ENCODE results near the gene C2CD4C. TPM values are rescaled to one million over a fixed set of nuclear protein-coding genes. Genes with fewer than 3 reads are reported as not detected.
A peak's percentile ranks its signal among the peaks of the same experiment; 100 is the strongest.
"Not testable (repeated sequence)": the region's sequence is repeated elsewhere in the genome, so short reads cannot be mapped to it uniquely, and the experiment has no call there.

The C2CD4C gene
- polyA plus RNA-seq, 1 donor (not counting 4 experiments of a cell fraction or from before 2014, with no cell fraction given), result 1.6 TPM

GRCh38 chr19:387777-388176, 21.2 kb downstream of the C2CD4C start:
- dilution Hi-C loops (cut with MboI; ENCODE audit: extremely low pct_ligation_motif_present, low sequenced_read_pairs), result no loop called here
- no peak overlapping the region for H3K4me3 ChIP-seq (ENCODE audit: control insufficient read depth in 2 of 3, extremely low read depth in 1 of 3, insufficient read depth in 2 of 3, low read depth in 1 of 3, low read length in 3 of 3)
- FAIRE-seq (no peak), DNase-seq (ENCODE audit: low read depth, low spot score) (no peak)
- H3K27ac ChIP-seq (ENCODE audit: control insufficient read depth, insufficient read depth, low read length), result peak overlapping the region; percentile 60
- H3K79me2 ChIP-seq (ENCODE audit: control insufficient read depth, insufficient read depth, low read length), result no peaks in the 10 kb centered on the region
- H3K9ac ChIP-seq (ENCODE audit: control insufficient read depth, extremely low read depth, insufficient read depth, low read length), result no peak overlapping the region
- H3K4me1 ChIP-seq (ENCODE audit: control insufficient read depth, extremely low read depth, insufficient read depth, low read length), result peaks cover 11% of the 10 kb centered on the region
- H4K20me1 ChIP-seq (ENCODE audit: control insufficient read depth, extremely low read depth, insufficient read depth, low read length), result no peaks in the 10 kb centered on the region
- no peaks in the 10 kb centered on the region for H3K9me1 ChIP-seq (ENCODE audit: control insufficient read depth, extremely low read depth, insufficient read depth, low read length)
- TF ChIP-seq EZH2 (IDR thresholded peaks at IDR 0.05; ENCODE audit: low read length), result no peak
- no peak for TF ChIP-seq CTCF (optimal IDR thresholded peaks at IDR 0.05 in 1 of 3, IDR thresholded peaks at IDR 0.05 in 1 of 3, conservative IDR thresholded peaks at IDR 0.05 in 1 of 3; ENCODE audit: extremely low read depth in 1 of 3, insufficient read depth in 2 of 3, low read length in 3 of 3)
- no peaks in the 10 kb centered on the region for H3K27me3 ChIP-seq (ENCODE audit: control insufficient read depth, extremely low read depth, insufficient read depth, low read length)
- no peaks in the 10 kb centered on the region for H3K36me3 ChIP-seq (ENCODE audit: control insufficient read depth in 2 of 2, extremely low read depth in 1 of 2, insufficient read depth in 2 of 2, low read length in 2 of 2)
- no peak overlapping the region for H3K4me2 ChIP-seq (ENCODE audit: control insufficient read depth, extremely low read depth, insufficient read depth, low read depth, low read length)
- peaks cover 2% of the 10 kb centered on the region for H3K9me3 ChIP-seq (ENCODE audit: control insufficient read depth, low read depth, low read length)
- no peak overlapping the region for H2AFZ ChIP-seq (ENCODE audit: control insufficient read depth, low read length)

DNA sequence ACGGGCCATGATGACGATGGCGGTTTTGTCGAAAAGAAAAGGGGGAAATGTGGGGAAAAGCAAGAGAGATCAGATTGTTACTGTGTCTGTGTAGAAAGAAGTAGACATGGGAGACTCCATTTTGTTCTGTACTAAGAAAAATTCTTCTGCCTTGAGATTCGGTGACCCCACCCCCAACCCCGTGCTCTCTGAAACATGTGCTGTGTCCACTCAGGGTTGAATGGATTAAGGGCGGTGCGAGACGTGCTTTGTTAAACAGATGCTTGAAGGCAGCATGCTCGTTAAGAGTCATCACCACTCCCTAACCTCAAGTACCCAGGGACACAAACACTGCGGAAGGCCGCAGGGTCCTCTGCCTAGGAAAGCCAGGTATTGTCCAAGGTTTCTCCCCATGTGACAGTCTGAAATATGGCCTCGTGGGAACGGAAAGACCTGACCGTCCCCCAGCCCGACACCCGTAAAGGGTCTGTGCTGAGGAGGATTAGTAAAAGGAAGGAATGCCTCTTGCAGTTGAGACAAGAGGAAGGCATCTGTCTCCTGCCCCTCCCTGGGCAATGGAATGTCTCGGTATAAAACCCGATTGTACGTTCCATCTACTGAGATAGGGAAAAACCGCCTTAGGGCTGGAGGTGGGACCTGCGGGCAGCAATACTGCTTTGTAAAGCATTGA, 22.2 kb downstream of the C2CD4C start:
- FAIRE-seq; H2AFZ ChIP-seq (ENCODE audit: control insufficient read depth, low read length); H3K9me3 ChIP-seq (ENCODE audit: control insufficient read depth, low read depth, low read length); DNase-seq (ENCODE audit: low read depth, low spot score); H3K4me2 ChIP-seq (ENCODE audit: control insufficient read depth, extremely low read depth, insufficient read depth, low read depth, low read length); H3K4me3 ChIP-seq (ENCODE audit: control insufficient read depth in 2 of 3, extremely low read depth in 1 of 3, insufficient read depth in 2 of 3, low read depth in 1 of 3, low read length in 3 of 3); H3K9me1 ChIP-seq (ENCODE audit: control insufficient read depth, extremely low read depth, insufficient read depth, low read length); dilution Hi-C loops (cut with MboI; ENCODE audit: extremely low pct_ligation_motif_present, low sequenced_read_pairs); H3K27me3 ChIP-seq (ENCODE audit: control insufficient read depth, extremely low read depth, insufficient read depth, low read length); H3K36me3 ChIP-seq (ENCODE audit: control insufficient read depth in 2 of 2, extremely low read depth in 1 of 2, insufficient read depth in 2 of 2, low read length in 2 of 2); H3K79me2 ChIP-seq (ENCODE audit: control insufficient read depth, insufficient read depth, low read length); H4K20me1 ChIP-seq (ENCODE audit: control insufficient read depth, extremely low read depth, insufficient read depth, low read length): not testable (repeated sequence)
- Histone ChIP-seq H3K4me1 (ENCODE audit: control insufficient read depth, extremely low read depth, insufficient read depth, low read length) (peaks cover 15% of the 10 kb centered on the region), H3K27ac (ENCODE audit: control insufficient read depth, insufficient read depth, low read length) (peak overlapping the region; percentile 64), H3K9ac (ENCODE audit: control insufficient read depth, extremely low read depth, insufficient read depth, low read length) (peak overlapping the region; percentile 44)

DNA sequence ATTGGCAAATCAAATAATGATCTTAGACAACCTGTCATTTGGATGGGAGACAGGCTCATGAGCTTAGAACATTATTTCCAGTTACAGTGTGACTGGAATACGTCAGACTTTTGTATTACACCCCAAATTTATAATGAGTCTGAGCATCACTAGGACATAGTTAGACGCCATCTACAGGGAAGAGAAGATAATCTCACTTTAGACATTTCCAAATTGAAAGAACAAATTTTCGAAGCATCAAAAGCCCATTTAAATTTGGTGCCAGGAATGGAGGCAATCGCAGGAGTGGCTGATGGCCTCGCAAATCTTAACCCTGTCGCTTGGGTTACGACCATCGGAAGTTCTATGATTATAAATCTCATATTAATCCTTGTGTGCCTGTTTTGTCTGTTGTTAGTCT, 22.8 kb downstream of the C2CD4C start:
- H4K20me1 ChIP-seq (ENCODE audit: control insufficient read depth, extremely low read depth, insufficient read depth, low read length); H3K79me2 ChIP-seq (ENCODE audit: control insufficient read depth, insufficient read depth, low read length); H3K4me3 ChIP-seq (ENCODE audit: control insufficient read depth in 2 of 3, extremely low read depth in 1 of 3, insufficient read depth in 2 of 3, low read depth in 1 of 3, low read length in 3 of 3); H3K4me2 ChIP-seq (ENCODE audit: control insufficient read depth, extremely low read depth, insufficient read depth, low read depth, low read length); H3K9me3 ChIP-seq (ENCODE audit: control insufficient read depth, low read depth, low read length); FAIRE-seq; H3K9me1 ChIP-seq (ENCODE audit: control insufficient read depth, extremely low read depth, insufficient read depth, low read length); H3K36me3 ChIP-seq (ENCODE audit: control insufficient read depth in 2 of 2, extremely low read depth in 1 of 2, insufficient read depth in 2 of 2, low read length in 2 of 2); DNase-seq (ENCODE audit: low read depth, low spot score); dilution Hi-C loops (cut with MboI; ENCODE audit: extremely low pct_ligation_motif_present, low sequenced_read_pairs); H3K27me3 ChIP-seq (ENCODE audit: control insufficient read depth, extremely low read depth, insufficient read depth, low read length): not testable (repeated sequence)
- Histone ChIP-seq H3K27ac (ENCODE audit: control insufficient read depth, insufficient read depth, low read length) (peak overlapping the region; percentile 64), H3K4me1 (ENCODE audit: control insufficient read depth, extremely low read depth, insufficient read depth, low read length) (peaks cover 15% of the 10 kb centered on the region), H2AFZ (ENCODE audit: control insufficient read depth, low read length) (peak overlapping the region; percentile 33), H3K9ac (ENCODE audit: control insufficient read depth, extremely low read depth, insufficient read depth, low read length) (peak overlapping the region; percentile 44)

All from keratinocyte (primary cell).